GM23248 (cell line): Measurements from ENCODE around the gene ZNF219.

Experiments used
- EZH2 ChIP-seq: fragments of 200-600 bp; sonication (generic); IDR thresholded peaks from 2 replicates; pipeline ENCODE4 v1.6.1; 2018; ENCODE audit warnings: antibody characterized with exemption, mild to moderate bottlenecking; ENCODE audit not compliant: insufficient read depth, poor library complexity, severe bottlenecking
- EZH2phosphoT487 ChIP-seq: fragments of 200-600 bp; sonication (generic); IDR thresholded peaks from 2 replicates; pipeline ENCODE4 v1.6.1; 2018; ENCODE audit warnings: antibody characterized with exemption, moderate library complexity, mild to moderate bottlenecking, low read depth; ENCODE audit not compliant: insufficient read depth

DNA sequence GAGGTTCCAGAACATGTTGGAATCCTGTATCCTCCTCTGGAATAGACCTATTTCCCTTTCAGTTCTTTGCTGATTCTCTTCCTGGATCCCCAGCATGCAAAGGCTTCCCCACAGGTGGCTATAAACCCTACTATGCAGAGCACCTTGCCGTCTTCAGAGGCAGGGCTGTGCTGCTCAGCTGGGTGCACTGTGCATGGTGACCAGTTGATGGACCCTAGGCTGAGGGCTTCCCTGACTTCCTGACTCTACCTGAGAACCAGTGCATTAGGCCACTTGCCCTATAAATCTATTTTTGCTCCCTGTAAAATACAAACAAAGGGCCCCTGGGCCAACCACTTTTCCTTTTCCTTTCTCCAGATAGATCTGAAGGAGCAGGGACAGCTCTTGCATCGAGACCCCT is 14.1 kb downstream of the ZNF219 start:
- TF ChIP-seq EZH2 = no peak
- no peak for TF ChIP-seq EZH2phosphoT487
